OCI-M2 (cell line): ENCODE data around the gene RBPJ.
"Not testable (repeated sequence)": the region's sequence is repeated elsewhere in the genome, so short reads cannot be mapped to it uniquely, and the experiment has no call there.

Experiments
- DNase-seq: peaks from one replicate; lab custom pipeline; 2025; ENCODE audit not compliant: unreplicated experiment; lab: John Stamatoyannopoulos, UW

The RBPJ gene

GRCh38 chr4:26331380-26331950 is 10.7 kb downstream of the RBPJ start:
- no peak for DNase-seq

GRCh38 chr4:26334366-26334765 is 13.6 kb downstream of the RBPJ start:
- no peak for DNase-seq

- DNase-seq: no peak
Measured at GRCh38 chr4:26337612-26338011, 16.8 kb downstream of the RBPJ start.

DNA sequence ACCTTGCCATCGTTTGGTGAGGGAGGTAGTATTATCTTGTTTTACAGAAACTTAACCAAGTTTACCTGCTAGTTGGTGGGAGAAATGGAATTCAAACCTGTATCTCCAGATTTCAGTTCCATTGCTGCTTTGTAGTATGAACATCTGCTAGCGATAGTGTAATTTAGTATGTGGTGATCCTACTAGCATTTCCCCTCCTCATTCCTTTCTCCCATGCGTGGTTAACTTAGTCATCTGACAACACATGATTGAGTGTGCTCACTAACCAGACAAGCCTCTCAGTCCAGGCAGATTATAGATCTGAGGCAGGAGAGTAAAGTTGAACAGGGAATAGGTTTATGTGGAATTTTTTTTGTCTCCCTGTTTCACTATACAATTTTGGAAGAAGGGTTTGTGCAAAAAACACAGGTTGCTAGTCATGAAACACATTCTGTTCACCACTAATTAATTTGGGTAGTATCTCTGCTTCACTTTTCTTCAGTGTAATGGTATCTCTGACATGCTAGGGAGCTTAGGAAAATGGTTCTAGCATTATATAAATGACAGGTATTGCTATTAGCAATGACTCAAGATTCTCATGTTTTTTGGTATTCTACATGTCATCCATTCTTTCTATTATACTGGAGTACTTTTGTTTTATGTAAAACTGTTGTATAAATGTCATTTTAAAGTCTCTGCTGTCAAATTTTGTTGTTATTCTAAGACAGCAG is 21.7 kb downstream of the RBPJ start:
- DNase-seq: no peak

DNA sequence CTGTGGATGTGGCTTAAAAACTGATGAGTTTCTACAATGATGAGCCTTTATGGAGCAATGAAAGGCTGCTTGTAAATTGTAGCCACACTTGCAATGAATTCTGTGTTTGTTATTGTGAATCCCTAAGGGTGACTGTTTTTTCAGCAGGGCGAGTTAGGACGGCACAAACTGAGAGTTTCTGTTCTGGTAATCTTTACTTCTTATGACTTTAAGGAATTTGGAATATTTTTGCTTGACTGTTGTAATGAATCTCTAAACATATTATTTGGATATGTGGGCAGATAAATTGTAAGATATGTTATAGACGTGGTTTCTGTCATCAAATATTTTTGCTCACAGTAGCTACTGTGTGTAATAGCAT is 22.2 kb downstream of the RBPJ start:
- no peak for DNase-seq

- no peak for DNase-seq
Measured at GRCh38 chr4:26344901-26345564, 24.2 kb downstream of the RBPJ start.

GRCh38 chr4:26345565-26345938 is 24.7 kb downstream of the RBPJ start:
- no peak for DNase-seq

DNA sequence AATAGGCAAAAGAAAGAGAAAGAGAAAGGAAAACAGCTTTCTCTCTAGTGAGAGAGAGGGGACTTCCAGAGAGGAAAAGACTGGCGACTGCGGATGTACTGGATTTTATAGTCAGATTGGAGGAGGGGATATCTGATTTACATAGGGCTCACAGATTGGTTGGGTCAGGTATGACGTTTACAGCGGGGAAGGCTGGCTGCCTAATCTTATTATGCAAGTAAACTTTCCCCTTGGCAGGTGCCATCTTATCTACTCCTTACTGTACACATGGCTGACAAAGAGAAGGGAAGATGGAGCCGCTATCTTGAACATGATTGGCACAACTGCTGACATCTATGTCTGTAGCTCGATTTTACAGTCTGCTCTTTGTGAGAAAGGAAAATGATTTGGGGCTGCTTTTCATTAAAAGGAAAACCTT is 25.4 kb downstream of the RBPJ start:
- DNase-seq: no peak

DNA sequence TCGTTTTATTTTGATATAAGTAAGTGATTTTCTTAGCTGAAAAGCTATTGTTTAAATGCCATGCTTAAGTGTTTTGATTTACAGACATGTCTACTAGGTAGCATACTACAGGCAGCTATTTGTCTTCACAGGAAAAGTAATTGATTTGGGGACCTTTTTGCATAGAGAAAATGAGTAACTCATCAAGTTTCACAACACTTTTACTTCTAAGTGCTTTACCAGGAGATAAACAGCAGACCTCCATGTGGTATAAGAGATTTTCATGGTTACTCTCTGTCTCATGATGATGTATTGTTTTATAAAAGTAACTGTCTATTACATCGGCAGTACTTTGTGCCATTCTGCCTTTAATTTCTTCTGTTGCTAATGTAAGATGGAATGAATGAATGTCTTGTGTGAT is 28.7 kb downstream of the RBPJ start:
- no peak for DNase-seq

DNA sequence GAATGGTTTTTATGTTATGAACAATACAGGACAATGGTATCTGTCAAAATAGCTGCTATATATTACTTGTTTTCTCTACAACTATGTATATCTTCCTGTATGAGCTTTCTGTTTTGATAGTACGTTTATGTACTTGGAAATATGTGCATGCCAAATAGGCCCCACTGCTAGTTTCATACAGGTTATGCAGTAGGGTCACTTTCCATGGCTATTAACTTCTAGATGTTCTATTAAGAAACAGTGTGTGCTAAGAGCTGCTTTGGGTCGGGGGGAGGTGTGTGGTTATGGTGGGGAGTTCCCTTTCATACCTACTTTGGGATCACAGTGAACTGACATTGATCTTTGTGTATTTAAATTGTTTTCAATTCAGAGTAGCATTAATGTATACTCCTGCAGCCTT is 30.9 kb downstream of the RBPJ start:
- DNase-seq: no peak

GRCh38 chr4:26354491-26354890 is 33.7 kb downstream of the RBPJ start:
- no peak for DNase-seq

DNA sequence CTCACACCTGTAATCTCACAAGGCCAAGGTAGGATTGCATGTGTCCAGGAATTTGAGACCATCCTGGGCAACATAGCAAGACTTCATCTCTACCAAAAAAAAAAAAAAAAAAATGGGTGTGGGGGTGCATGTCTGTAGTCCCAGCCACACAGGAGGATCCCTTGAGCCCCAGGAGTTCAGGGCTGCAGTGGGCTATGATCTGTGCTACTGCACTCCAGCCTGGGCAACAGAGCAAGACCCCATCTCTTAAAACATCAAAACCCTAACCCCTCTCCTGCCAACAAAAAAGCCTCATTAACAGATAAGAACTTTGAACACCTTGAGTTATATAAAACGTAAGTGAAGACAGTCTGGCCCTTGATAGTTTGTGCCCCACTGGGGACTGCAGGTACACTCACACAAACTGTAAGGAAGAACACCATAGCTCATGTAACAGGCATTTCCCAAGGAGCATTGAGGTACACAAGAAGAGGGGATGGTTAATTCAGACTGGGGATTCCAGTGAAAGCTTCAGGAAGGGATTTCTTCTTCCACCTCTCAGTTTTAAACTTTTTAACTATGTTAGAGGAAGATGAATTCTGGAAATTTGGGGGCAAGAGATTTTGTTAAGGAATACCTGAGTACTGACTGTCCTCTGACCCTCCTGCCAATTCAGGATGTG is 34.7 kb downstream of the RBPJ start:
- DNase-seq: no peak

- DNase-seq: no peak
Measured at GRCh38 chr4:26356081-26356501, 35.3 kb downstream of the RBPJ start.

GRCh38 chr4:26359521-26359920 is 38.7 kb downstream of the RBPJ start:
- not testable (repeated sequence) for DNase-seq

GRCh38 chr4:26360273-26360672 is 39.5 kb downstream of the RBPJ start:
- no peak for DNase-seq

- no peak for DNase-seq
Measured at GRCh38 chr4:26360864-26361263, 40.0 kb downstream of the RBPJ start.

DNA sequence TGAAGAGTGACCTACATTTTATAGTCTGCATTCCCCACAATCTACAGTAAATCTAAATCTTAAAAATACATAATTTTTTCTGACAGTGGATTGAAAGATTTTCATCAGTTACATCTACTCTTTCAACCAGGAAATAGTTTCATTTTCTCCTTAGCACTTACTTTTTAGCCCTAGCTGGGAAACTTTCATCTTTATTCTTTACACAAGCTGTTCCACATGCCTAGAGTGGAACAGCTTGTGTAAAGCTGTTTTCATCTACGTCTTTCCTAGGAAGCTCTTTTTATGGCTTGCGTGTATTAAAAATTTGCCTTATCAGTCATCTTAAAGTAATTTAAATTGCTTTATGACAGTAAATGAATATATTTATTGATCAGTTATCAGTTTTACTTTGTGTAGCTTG is 40.5 kb downstream of the RBPJ start:
- no peak for DNase-seq

- DNase-seq: no peak
Measured at GRCh38 chr4:26362745-26363439, 42.1 kb downstream of the RBPJ start.

- no peak for DNase-seq
Measured at GRCh38 chr4:26365537-26366150, 44.8 kb downstream of the RBPJ start.

DNA sequence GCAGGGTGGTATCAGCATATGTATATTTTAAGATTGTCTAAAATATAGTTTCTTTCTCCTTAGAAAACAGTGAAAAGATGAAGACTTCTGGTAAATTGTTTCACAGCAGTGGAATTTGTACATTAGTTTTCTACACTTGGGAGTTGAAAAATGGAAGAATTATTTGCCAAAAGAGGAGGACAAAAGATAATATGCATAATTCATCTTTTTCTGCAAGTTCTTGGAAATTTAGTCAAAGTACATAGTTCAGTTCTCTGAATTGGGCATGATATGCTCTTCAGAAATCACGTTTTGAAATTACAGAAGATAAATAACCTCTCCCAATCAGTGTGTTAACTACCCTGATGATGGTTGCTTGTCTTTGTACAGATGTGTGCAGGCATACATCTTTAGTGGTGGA is 47.0 kb downstream of the RBPJ start:
- no peak for DNase-seq

DNA sequence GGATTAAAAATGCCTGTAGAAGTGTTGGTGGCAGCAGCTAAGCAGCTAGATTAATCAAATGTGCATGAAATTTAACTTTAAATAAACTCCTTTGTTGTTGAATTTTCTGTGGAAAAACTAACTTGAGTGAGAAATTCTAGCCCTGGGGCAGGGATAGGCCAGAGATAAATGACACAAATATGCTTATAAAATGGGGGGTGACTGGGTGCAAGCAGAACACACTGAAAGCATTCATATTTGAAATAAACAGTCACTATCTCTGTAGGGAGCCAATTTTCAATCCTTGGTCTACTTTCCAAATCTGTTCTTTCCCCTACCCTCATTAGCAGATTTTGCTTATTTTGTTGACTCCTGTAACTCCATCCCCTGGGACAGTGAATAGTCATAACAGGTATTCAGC is 47.9 kb downstream of the RBPJ start:
- no peak for DNase-seq
